GM12865 (cell line): Measurements from ENCODE around the gene FAM9C.

Source experiments
- DNase-seq: peaks from one replicate; pipeline ENCODE4 v3.0.0; 2010; ENCODE audit warnings: low read depth
- H3K4me3 ChIP-seq: 2 replicates; pipeline ENCODE4 v1.5.1; 2011; ENCODE audit warnings: mild to moderate bottlenecking, low read depth, low read length, control low read depth
- CTCF ChIP-seq: IDR thresholded peaks from 2 replicates; pipeline ENCODE4 v1.5.1; 2011; ENCODE audit warnings: low read length, control low read depth, low read depth, inconsistent platforms; ENCODE audit not compliant: insufficient read depth; ENCODE audit errors: missing control alignments

Gene FAM9C

GRCh38 chrX:13001961-13002671 is 42.3 kb downstream of the FAM9C start:
- peak overlapping the region; percentile 24; the same call in 1 of the 2 replicates for H3K4me3 ChIP-seq
- no peak for TF ChIP-seq CTCF
- DNase-seq, result no peak

DNA sequence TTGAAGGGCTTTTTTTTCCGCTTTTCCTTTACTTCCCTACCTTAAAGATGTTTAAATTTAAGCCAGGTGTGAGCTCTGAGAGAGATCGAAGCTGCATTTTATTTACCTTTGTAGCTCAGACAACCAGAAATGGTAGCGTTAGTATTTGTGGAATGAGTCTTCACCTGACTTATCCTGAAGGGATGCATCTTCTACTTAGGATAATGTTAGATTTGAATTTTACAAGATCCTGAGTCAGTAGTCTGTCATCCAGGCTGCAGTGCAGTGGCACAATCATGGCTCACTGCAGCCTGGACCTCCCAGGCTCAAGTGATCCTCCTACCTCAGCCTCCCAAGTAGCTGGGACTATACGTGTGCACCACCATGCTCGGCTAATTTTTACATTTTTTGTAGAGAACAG is 43.3 kb downstream of the FAM9C start:
- DNase-seq, result no peak
- TF ChIP-seq CTCF, result no peak
- H3K4me3 ChIP-seq, result peak overlapping the region; percentile 24

- DNase-seq, result peak; percentile 82
- TF ChIP-seq CTCF, result no peak
- H3K4me3 ChIP-seq, result peak overlapping the region; percentile 18; the same call in 1 of the 2 replicates
Observed at GRCh38 chrX:13000301-13000811, 44.1 kb downstream of the FAM9C start.

- TF ChIP-seq CTCF, result no peak
- H3K4me3 ChIP-seq, result peak overlapping the region; percentile 47
- peak; percentile 83 for DNase-seq
Observed at GRCh38 chrX:12999422-12999821, 45.0 kb downstream of the FAM9C start.

GRCh38 chrX:12997906-12998687 is 46.3 kb downstream of the FAM9C start:
- peak overlapping the region; percentile 29 for H3K4me3 ChIP-seq
- TF ChIP-seq CTCF, result no peak
- DNase-seq, result peak; percentile 32

DNA sequence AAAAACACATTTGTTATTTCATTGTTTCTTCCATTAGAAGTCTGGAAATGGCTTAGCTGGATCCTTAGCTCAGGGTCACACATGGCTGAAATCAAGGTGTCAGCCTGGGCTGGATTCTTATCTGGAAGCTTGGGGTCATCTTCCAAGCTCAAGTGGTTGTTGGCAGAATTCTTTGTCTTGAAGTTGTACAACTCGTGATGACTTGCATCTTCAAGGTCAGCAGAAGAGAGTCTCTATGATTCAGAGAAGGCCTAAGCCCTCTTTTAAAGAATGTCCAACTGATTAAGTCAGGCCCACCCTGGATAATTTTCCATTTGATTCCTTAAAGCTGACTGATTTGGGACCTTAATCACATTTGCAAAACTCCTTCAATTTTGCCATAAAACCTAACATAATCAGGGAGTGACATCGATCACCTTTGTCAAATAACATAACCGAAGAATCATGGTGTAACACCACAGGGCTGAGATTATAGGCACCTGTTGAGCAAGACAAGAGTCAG is 47.4 kb downstream of the FAM9C start:
- no peak for DNase-seq
- H3K4me3 ChIP-seq, result no peak overlapping the region
- no peak for TF ChIP-seq CTCF
